ENCODE measurements around the gene CAPSL. TPM values are rescaled to one million over a fixed set of nuclear protein-coding genes. Genes with fewer than 3 reads are reported as not detected.

Gene CAPSL
- total and polyA plus RNA-seq, 2 experiments from 2014 or later: 0.73 TPM; not detected in 1

GRCh38 chr5:35924122-35924949 lies 14.1 kb downstream of the CAPSL start (continued):
- no peak for TF ChIP-seq ZNF462 (CRISPR knock-in tag; IDR thresholded peaks at IDR 0.05)
- TF ChIP-seq JUNB (IDR thresholded peaks at IDR 0.05; ENCODE audit: unreplicated experiment): no peak
- no peak for TF ChIP-seq REST (IDR thresholded peaks at IDR 0.05; ENCODE audit: unreplicated experiment)
- no peak for TF ChIP-seq EZH2phosphoT487 (IDR thresholded peaks at IDR 0.05; ENCODE audit: unreplicated experiment)
- TF ChIP-seq CREB1 (CRISPR knock-in tag; IDR thresholded peaks at IDR 0.05; ENCODE audit: low read depth): no peak
